ENCODE measurements around the gene HAO2. TPM values are rescaled to one million over a fixed set of nuclear protein-coding genes. Genes with fewer than 3 reads are reported as not detected.

Gene HAO2
- total RNA-seq, 2 experiments from 2014 or later, result not detected

DNA sequence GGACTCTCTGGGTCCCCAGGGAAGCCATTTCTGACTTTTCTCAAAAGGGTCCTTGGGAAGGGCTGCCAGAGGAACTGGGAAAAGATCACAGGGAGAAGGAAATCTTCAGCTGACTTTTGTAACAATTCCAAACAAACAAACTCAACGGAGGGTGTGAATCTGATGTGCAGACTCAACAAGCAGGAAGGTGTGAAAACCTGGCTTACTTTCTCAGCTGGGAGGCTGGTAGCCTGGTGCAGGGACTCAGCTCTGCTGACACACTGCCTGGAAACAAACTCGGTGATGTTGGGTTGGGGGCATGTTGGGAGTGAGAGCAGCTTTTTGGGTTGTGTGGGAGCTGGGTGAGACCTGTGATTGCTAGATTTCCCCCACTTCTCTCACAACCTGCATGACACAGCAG, 36.2 kb downstream of the HAO2 start:
- ChIA-PET POLR2A (interaction anchor here (0.6 kb wide), 1 partner anchor 39 kb away, joined by 3 read pairs; no protein-coding TSS in a partner anchor), CTCF (ENCODE audit: unreplicated experiment) (no interaction called here)
- Histone ChIP-seq H3K4me2 (ENCODE audit: low read length) (no peak overlapping the region), H4K20me1 (ENCODE audit: insufficient read depth, low read length) (no peaks in the 10 kb centered on the region), H3K27ac (ENCODE audit: low read depth, low read length, poor library complexity, severe bottlenecking) (no peak overlapping the region), H3K4me1 (ENCODE audit: insufficient read depth, low read length, poor library complexity, severe bottlenecking) (no peaks in the 10 kb centered on the region), H3K9me2 (ENCODE audit: insufficient read depth, low read length) (no peaks in the 10 kb centered on the region), H2AFZ (ENCODE audit: low read length) (no peak overlapping the region), H3K79me2 (ENCODE audit: insufficient read depth, low read depth, low read length) (no peaks in the 10 kb centered on the region), H3K9me3 (ENCODE audit: low read length) (no peaks in the 10 kb centered on the region), H3K4me3 (ENCODE audit: low read depth, low read length, poor library complexity, severe bottlenecking) (no peak overlapping the region), H3K36me3 (ENCODE audit: insufficient read depth, low read length) (no peaks in the 10 kb centered on the region)
- no peak for TF ChIP-seq EZH2phosphoT487 (IDR thresholded peaks at IDR 0.05; ENCODE audit: borderline replicate concordance, low read depth, low read length)
- TF ChIP-seq, protein P1, sequence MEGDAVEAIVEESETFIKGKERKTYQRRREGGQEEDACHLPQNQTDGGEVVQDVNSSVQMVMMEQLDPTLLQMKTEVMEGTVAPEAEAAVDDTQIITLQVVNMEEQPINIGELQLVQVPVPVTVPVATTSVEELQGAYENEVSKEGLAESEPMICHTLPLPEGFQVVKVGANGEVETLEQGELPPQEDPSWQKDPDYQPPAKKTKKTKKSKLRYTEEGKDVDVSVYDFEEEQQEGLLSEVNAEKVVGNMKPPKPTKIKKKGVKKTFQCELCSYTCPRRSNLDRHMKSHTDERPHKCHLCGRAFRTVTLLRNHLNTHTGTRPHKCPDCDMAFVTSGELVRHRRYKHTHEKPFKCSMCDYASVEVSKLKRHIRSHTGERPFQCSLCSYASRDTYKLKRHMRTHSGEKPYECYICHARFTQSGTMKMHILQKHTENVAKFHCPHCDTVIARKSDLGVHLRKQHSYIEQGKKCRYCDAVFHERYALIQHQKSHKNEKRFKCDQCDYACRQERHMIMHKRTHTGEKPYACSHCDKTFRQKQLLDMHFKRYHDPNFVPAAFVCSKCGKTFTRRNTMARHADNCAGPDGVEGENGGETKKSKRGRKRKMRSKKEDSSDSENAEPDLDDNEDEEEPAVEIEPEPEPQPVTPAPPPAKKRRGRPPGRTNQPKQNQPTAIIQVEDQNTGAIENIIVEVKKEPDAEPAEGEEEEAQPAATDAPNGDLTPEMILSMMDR (conservative IDR thresholded peaks at IDR 0.05; ENCODE audit: low read length), result no peak
- intact Hi-C loops (cut with micrococcal nuclease; ENCODE audit: unreplicated experiment), result no loop called here
- BruUV-seq (replicated peaks), result no TSS peak
- DNase-seq (ENCODE audit: low spot score), result no peak

DNA sequence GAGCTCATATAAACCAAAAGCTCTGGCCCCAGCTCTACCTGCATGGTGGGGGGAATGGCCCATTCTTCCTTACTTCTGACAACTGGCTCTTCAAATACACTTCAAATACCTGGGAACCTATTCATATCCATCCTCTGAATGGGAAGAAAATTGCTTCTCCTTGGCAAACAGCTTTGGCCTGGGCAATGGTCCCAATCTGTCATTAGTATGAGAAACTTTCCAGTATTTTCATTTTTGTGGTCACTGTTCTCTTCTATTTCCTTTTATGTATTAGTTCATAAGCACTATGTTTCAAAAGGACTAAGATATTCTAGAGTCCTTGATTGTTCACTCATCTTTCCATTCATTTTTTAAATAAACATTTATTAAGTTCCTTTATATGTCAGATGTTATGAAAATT, 41.1 kb downstream of the HAO2 start:
- Histone ChIP-seq H3K79me2 (ENCODE audit: insufficient read depth, low read depth, low read length) (no peaks in the 10 kb centered on the region), H3K9me2 (ENCODE audit: insufficient read depth, low read length) (no peaks in the 10 kb centered on the region), H3K36me3 (ENCODE audit: insufficient read depth, low read length) (no peaks in the 10 kb centered on the region), H4K20me1 (ENCODE audit: insufficient read depth, low read length) (no peaks in the 10 kb centered on the region), H3K4me1 (ENCODE audit: insufficient read depth, low read length, poor library complexity, severe bottlenecking) (no peaks in the 10 kb centered on the region), H3K27ac (ENCODE audit: low read depth, low read length, poor library complexity, severe bottlenecking) (no peak overlapping the region), H3K9me3 (ENCODE audit: low read length) (no peaks in the 10 kb centered on the region), H3K4me3 (ENCODE audit: low read depth, low read length, poor library complexity, severe bottlenecking) (no peak overlapping the region), H2AFZ (ENCODE audit: low read length) (no peak overlapping the region), H3K4me2 (ENCODE audit: low read length) (no peak overlapping the region)
- DNase-seq (ENCODE audit: low spot score), result no peak
- no TSS peak for BruUV-seq (replicated peaks)
- ChIA-PET CTCF (ENCODE audit: unreplicated experiment) (no interaction called here), POLR2A (no interaction called here)
- intact Hi-C loops (cut with micrococcal nuclease; ENCODE audit: unreplicated experiment), result no loop called here
- no peak for TF ChIP-seq EZH2phosphoT487 (IDR thresholded peaks at IDR 0.05; ENCODE audit: borderline replicate concordance, low read depth, low read length)
- TF ChIP-seq, protein P1 (conservative IDR thresholded peaks at IDR 0.05; ENCODE audit: low read length), result no peak

DNA sequence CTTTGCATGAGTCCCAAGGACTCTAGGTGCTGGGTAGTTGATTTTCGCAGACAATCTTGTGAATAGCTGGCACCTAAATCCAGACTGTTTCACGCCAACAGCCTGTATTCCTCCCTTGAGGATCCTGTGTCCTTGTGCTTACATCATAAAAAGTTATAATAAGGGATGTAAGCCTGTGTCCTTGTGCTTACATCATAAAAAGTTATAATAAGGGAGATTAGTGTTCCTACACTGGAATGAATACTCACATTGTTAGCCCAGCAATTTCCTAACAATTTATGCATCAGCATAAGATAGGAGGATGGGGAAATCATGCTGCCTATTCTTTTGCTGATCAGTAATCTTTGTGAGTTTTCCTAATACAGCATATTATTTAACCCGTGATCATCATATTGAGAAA, 42.4 kb downstream of the HAO2 start:
- Histone ChIP-seq H4K20me1 (ENCODE audit: insufficient read depth, low read length) (no peaks in the 10 kb centered on the region), H3K4me1 (ENCODE audit: insufficient read depth, low read length, poor library complexity, severe bottlenecking) (no peaks in the 10 kb centered on the region), H3K36me3 (ENCODE audit: insufficient read depth, low read length) (no peaks in the 10 kb centered on the region), H3K9me2 (ENCODE audit: insufficient read depth, low read length) (no peaks in the 10 kb centered on the region), H3K79me2 (ENCODE audit: insufficient read depth, low read depth, low read length) (no peaks in the 10 kb centered on the region), H3K9me3 (ENCODE audit: low read length) (no peaks in the 10 kb centered on the region), H2AFZ (ENCODE audit: low read length) (no peak overlapping the region), H3K4me2 (ENCODE audit: low read length) (no peak overlapping the region), H3K4me3 (ENCODE audit: low read depth, low read length, poor library complexity, severe bottlenecking) (no peak overlapping the region), H3K27ac (ENCODE audit: low read depth, low read length, poor library complexity, severe bottlenecking) (no peak overlapping the region)
- ChIA-PET POLR2A (no interaction called here), CTCF (ENCODE audit: unreplicated experiment) (no interaction called here)
- intact Hi-C loops (cut with micrococcal nuclease; ENCODE audit: unreplicated experiment), result no loop called here
- TF ChIP-seq, protein P1 (conservative IDR thresholded peaks at IDR 0.05; ENCODE audit: low read length), result no peak
- TF ChIP-seq EZH2phosphoT487 (IDR thresholded peaks at IDR 0.05; ENCODE audit: borderline replicate concordance, low read depth, low read length), result no peak
- no peak for DNase-seq (ENCODE audit: low spot score)
- BruUV-seq (replicated peaks), result no TSS peak
